ENCODE measurements around the gene CLPTM1L.
"Not testable (repeated sequence)": the region's sequence is repeated elsewhere in the genome, so short reads cannot be mapped to it uniquely, and the experiment has no call there.

CLPTM1L gene

DNA sequence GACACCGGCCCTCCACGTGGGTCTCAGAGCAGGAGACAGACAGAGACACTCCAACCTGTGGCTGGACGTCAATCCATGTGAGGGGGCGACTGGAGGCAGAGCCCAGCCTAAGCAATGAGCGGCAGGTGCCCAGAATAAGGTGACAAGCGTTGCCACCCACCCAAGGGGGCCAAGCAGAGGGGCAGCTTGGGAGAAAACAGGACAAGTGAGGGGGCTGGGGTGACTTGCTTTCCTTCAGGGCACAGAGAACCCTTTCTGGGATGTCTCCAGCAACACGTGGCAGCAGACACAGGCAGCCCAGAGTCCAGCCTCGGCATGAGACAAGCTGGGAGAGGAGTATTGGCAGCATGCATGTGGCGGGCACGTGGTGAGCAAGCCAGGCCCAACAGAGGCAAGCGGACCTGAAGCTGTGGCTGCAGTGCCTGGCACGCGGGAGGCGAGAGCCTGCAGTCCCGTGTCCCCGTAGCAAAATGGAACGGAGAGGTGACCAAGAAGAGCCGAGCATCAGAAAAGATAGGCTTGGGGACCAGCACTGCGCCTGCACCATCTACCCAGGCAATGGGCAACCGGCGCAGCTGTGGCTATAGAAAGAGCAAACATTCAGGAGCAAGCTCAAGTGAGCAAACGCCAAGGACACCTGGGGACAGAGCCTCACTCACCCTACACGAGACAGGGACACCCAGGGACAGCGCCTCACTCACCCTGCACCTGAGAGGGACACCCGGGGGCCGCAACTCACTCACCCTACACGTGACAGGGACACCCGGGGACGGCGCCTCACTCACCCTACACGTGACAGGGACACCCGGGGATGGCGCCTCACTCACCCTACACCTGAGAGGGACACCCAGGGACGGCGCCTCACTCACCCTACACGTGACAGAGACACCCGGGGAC lies 56.2 kb downstream of the CLPTM1L start:
- no peak overlapping the region for H3K27ac ChIP-seq

DNA sequence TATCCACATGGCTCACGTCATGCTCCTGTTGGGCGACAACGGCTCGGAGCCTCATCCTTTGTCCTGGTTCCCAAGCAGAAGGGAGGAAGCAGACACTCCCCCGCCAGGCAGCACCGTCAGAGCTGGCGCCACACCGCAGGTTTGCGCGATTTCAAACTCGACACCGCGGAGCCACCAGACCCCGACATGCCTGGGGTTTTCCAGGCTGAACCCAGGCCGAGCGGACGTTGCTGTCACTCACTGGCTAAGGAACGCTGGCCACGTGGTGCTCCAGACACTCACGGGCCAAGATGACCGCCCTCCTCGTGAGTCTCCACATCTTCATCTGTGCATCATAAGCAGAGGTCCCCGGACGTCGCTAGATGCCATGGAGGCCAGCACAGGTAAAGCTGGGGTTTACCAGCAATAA lies 59.0 kb downstream of the CLPTM1L start:
- no peak for TF ChIP-seq ZFX (IDR thresholded peaks at IDR 0.05; ENCODE audit: borderline replicate concordance)
- TF ChIP-seq, protein P1, sequence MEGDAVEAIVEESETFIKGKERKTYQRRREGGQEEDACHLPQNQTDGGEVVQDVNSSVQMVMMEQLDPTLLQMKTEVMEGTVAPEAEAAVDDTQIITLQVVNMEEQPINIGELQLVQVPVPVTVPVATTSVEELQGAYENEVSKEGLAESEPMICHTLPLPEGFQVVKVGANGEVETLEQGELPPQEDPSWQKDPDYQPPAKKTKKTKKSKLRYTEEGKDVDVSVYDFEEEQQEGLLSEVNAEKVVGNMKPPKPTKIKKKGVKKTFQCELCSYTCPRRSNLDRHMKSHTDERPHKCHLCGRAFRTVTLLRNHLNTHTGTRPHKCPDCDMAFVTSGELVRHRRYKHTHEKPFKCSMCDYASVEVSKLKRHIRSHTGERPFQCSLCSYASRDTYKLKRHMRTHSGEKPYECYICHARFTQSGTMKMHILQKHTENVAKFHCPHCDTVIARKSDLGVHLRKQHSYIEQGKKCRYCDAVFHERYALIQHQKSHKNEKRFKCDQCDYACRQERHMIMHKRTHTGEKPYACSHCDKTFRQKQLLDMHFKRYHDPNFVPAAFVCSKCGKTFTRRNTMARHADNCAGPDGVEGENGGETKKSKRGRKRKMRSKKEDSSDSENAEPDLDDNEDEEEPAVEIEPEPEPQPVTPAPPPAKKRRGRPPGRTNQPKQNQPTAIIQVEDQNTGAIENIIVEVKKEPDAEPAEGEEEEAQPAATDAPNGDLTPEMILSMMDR (IDR thresholded peaks at IDR 0.05), result no peak
- no peak overlapping the region for H3K27ac ChIP-seq

More for the DNA sequence above, 56.2 kb downstream of the CLPTM1L start:
- no peak for TF ChIP-seq ZFX (IDR thresholded peaks at IDR 0.05; ENCODE audit: borderline replicate concordance)
- TF ChIP-seq, protein P1 (IDR thresholded peaks at IDR 0.05), result no peak

DNA sequence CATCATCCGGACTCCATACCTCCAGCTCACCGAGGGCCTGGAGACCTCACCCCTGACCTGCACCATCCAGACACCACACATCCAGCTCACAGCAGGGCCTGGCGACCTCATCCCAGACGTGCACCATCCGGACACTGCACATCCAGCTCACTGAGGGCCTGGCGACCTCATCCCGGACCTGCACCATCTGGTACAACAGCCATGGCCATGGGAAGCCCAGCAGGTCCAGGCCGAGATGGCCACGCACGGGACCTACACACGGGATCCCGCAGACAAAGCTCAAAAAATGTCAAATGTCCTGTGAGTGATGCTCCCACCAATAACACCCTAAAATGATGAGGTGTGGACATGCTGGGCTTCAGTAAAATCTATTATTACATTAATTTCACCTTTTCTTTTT lies 59.8 kb downstream of the CLPTM1L start:
- H3K27ac ChIP-seq, result no peak overlapping the region
- no peak for TF ChIP-seq ZFX (IDR thresholded peaks at IDR 0.05; ENCODE audit: borderline replicate concordance)
- TF ChIP-seq, protein P1 (IDR thresholded peaks at IDR 0.05), result no peak

DNA sequence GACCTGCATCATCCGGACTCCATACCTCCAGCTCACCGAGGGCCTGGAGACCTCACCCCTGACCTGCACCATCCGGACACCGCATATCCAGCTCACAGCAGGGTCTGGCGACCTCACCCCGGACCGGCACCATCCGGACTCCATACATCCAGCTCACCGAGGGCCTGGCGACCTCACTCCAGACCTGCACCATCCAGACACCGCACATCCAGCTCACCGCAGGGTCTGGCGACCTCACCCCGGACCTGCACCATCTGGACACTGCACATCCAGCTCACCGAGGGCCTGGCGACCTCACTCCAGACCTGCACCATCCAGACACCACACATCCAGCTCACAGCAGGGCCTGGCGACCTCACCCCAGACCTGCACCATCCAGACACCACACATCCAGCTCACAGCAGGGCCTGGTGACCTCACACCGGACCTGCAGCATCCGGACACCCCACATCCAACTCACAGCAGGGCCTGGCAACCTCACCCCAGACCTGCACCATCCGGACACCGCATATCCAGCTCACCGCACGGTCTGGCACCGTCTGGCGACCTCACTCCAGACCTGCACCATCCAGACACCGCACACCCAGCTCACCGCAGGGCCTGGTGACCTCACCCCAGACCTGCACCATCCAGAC lies 60.4 kb downstream of the CLPTM1L start:
- H3K27ac ChIP-seq, result not testable (repeated sequence)

DNA sequence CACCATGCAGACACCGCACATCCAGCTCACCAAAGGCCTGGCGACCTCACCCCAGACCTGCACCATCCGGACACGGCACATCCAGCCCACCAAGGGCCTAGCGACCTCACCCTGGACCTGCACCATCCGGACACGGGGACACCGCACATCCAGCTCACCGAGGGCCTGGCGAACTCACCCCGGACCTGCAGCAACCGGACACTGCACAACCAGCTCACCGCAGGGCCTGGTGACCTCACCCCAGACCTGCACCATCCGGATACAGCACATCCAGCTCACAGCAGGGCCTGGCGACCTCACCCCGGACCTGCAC lies 61.2 kb downstream of the CLPTM1L start:
- H3K27ac ChIP-seq, result not testable (repeated sequence)

DNA sequence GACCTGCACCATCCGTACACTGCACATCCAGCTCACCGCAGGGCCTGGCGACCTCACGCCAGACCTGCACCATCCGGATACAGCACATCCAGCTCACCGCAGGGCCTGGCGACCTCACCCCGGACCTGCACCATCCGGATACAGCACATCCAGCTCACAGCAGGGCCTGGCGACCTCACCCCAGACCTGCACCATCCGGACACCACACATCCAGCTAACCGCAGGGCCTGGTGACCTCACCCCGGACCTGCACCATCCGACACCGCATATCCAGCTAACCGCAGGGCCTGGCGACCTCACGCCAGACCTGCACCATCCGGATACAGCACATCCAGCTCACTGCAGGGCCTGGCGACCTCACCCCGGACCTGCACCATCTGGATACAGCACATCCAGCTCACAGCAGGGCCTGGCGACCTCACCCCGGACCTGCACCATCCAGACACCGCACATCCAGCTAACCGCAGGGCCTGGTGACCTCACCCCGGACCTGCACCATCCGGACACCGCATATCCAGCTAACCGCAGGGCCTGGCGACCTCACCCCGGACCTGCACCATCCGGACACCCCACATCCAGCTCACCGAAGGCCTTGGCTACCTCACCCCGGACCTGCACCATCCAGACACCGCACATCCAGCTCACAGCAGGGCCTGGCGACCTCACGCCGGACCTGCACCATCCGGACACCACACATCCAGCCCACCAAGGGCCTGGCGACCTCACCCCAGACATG lies 61.7 kb downstream of the CLPTM1L start:
- H3K27ac ChIP-seq, result not testable (repeated sequence)

DNA sequence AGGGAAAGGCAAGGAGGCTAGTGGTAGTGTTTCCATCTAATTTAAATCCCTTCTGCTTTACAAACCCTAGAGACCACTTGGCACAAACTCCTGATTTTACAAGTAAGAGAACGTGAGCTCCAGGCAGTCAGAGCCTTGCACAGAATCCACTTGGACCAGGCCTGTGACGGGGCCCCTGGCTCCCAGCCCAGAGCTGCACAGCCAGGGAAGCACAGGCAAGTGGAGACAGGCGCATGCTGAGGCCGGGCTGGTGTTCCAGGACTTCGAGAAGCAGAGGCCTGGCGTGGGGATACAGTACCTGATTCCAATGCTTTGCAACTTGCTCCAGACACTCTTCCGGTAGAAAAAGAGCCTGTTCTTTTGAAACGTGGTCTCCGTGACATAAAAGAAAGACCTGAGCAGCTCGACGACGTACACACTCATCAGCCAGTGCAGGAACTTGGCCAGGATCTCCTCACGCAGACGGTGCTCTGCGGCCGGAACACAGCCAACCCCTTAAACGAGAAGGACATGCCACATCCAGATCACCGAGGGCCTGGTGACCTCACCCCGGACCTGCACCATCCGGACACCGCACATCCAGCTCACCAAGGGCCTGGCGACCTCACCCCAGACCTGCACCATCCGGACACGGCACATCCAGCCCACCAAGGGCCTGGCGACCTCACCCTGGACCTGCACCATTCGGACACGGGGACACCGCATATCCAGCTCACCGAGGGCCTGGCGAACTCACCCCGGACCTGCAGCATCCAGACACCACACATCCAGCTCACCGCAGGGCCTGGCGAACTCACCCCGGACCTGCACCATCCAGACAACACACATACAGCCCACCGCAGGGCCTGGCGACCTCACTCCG lies 62.5 kb downstream of the CLPTM1L start:
- H3K27ac ChIP-seq, result no peak overlapping the region
- TF ChIP-seq, protein P1 (IDR thresholded peaks at IDR 0.05), result no peak
- no peak for TF ChIP-seq ZFX (IDR thresholded peaks at IDR 0.05; ENCODE audit: borderline replicate concordance)

DNA sequence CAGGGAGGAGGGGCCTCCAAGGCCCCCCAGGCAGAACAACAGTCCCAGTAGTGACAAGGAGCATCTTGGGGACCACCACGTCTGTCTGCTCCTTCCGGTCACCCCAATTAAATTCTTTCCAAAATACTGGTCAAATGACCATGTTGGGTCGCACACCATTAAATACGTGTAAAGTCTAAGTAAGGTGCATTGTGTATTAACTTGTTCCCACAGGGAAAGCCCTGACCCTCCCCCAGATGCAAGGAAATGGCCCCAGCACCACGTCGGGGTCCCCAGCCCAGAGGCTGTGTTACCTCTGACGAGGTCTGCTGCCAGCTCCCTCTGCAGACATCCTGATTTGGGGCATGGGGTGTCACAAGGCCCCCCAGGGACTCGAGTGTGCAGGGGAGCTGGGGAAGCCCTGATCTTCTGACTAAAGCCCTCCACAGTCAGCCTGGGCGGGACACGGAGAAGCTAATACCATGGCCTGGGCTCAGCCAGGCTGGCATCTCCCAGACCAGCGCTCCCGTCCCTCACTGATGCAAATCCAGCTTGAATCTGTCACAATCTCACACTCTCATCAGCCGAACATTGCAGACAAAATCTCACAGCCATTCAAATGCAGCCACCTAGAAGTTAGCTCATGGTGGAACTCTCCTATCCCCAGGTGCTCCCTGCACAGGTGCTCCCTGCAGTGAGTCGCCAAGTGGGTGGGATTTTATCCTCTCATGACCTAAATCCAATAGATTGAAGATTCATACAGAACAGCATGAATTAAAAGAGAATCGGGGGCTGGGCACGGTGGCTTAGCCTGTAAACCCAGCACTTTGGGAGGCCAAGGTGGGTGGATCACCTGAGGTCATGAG lies 63.6 kb downstream of the CLPTM1L start:
- no peak for TF ChIP-seq ZFX (IDR thresholded peaks at IDR 0.05; ENCODE audit: borderline replicate concordance)
- TF ChIP-seq, protein P1 (IDR thresholded peaks at IDR 0.05), result no peak
- H3K27ac ChIP-seq, result no peak overlapping the region
